ENCODE measurements around the gene CCDC88A. TPM values are rescaled to one million over a fixed set of nuclear protein-coding genes. Genes with fewer than 3 reads are reported as not detected.
"Not testable (repeated sequence)": the region's sequence is repeated elsewhere in the genome, so short reads cannot be mapped to it uniquely, and the experiment has no call there.

CCDC88A gene
- total and polyA plus RNA-seq, 2 donors (not counting 3 experiments of a cell fraction or from before 2014, with no cell fraction given) = 21.1 to 77.4 TPM

DNA sequence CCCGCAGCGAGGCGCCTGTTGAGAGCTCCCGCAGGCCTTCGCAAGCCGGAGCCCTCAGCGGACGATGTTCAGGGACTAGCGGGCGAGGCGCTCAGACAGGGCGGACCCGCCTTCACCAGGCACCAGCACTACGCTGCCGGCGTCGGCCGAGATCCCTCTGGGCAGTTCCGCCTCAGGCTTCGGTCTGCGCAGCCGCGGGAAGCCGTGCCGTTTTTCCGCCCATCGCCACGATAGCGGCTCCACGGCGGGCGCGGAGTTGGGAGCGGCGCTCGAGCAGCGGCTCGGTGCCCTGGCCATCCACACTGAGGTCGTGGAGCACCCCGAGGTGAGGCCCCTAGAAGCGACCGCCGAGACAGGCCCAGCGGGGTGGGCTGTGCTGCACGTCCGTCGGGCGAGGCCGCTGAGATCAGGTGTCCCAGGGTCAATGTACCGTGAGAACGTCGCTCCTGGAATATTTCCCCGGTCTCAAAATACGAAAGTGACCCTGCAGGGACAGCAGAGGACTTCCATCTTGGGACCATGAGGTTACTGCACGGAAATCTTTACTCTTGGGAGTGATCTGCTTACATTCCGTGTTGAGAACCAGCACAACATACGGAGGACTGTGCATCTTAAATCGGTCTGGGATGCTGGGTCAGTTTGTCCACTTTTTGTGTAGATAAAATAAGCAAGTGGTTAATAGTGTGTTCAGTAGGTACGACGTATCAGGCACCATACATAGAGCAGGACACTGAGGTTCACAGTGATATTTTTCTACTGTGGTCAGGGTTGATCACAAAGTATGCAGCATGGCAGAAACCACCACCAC is 137.3 kb downstream of the CCDC88A start:
- CTCF ChIA-PET = interaction anchor here (0.8 to 1.0 kb wide), 2 partner anchors 11 to 28 kb away, joined by 3 read pairs; no protein-coding TSS in a partner anchor
- BruUV-seq (replicated peaks) = TSS peak; percentile 69

DNA sequence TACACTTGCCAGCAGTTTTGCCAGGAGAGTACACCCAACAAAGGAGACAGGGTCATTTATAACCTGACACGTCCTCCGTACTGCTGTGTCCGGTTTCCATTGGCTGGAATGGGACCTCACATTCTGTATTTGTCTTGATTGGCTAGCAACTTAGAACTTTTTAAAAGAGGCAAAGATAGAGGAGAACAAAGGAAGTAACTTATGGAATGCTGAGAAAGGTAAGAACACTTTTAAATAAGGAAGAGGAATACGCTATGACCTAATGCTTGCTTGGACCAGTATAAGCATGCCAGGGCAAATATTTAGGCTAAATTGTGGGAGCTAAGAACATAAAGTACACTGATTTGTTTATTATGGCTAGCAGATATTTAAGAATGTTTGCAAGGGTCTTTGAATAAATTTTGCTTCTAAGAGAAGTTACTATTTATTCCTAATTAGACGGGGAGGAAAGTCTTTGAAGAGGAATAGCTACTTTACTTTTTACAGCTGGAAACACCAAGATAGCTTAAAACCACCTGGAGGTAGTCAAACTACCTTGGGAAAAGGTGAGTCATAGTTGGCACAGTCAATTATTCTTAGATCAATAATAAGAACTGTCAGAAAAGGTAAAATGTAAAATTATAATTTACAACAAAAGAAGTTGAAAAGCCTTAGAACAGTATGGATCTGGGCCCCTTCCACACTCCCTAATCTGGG is 138.7 kb downstream of the CCDC88A start:
- FAIRE-seq; DNase-seq (ENCODE audit: low read depth, low spot score); H2AFZ ChIP-seq (ENCODE audit: low read depth, low read length); H3K27me3 ChIP-seq (ENCODE audit: control insufficient read depth in 2 of 2, insufficient read depth in 2 of 2, low read length in 2 of 2); H3K9me1 ChIP-seq (replicated peaks; ENCODE audit: control insufficient read depth, extremely low read depth, insufficient read depth, low read length); intact Hi-C loops (cut with micrococcal nuclease); dilution Hi-C loops (cut with MboI; ENCODE audit: extremely low pct_ligation_motif_present, low sequenced_read_pairs); H3K4me1 ChIP-seq (ENCODE audit: control insufficient read depth, extremely low read depth, insufficient read depth, low read length); H3K4me2 ChIP-seq (ENCODE audit: insufficient read depth, low read length); H3K9ac ChIP-seq (replicated peaks; ENCODE audit: extremely low read depth, insufficient read depth, low read length); H4K20me1 ChIP-seq (replicated peaks; ENCODE audit: control insufficient read depth, extremely low read depth, insufficient read depth, low read length); H3K27ac ChIP-seq (ENCODE audit: insufficient read depth, low read depth, low read length); H3K79me2 ChIP-seq (ENCODE audit: control insufficient read depth, insufficient read depth, low read length); BruUV-seq (replicated peaks); H3K36me3 ChIP-seq (ENCODE audit: control insufficient read depth in 2 of 2, extremely low read depth in 1 of 2, insufficient read depth in 2 of 2, low read length in 2 of 2); H3K9me3 ChIP-seq (replicated peaks; ENCODE audit: control insufficient read depth, insufficient read depth, low read length); H3K4me3 ChIP-seq (replicated peaks in 1 of 3; ENCODE audit: insufficient read depth in 1 of 3, low read depth in 1 of 3, low read length in 3 of 3): not testable (repeated sequence)
- ChIA-PET POLR2A (interaction anchor here (1.1 kb wide), 1 partner anchor 13 kb away, joined by 4 read pairs; no protein-coding TSS in a partner anchor), CTCF (interaction anchor here (0.8 kb wide), 1 partner anchor 29 kb away, joined by 3 read pairs; no protein-coding TSS in a partner anchor)

More for the DNA sequence above, 137.3 kb downstream of the CCDC88A start:
- Histone ChIP-seq H3K36me3 (ENCODE audit: control insufficient read depth in 2 of 2, extremely low read depth in 1 of 2, insufficient read depth in 2 of 2, low read length in 2 of 2) (no peaks in the 10 kb centered on the region), H3K79me2 (ENCODE audit: control insufficient read depth, insufficient read depth, low read length) (no peaks in the 10 kb centered on the region), H3K4me1 (ENCODE audit: control insufficient read depth, extremely low read depth, insufficient read depth, low read length) (no peaks in the 10 kb centered on the region), H3K4me2 (ENCODE audit: insufficient read depth, low read length) (peak overlapping the region; percentile 94), H3K27me3 (ENCODE audit: control insufficient read depth in 2 of 2, insufficient read depth in 2 of 2, low read length in 2 of 2) (no peaks in the 10 kb centered on the region), H3K27ac (ENCODE audit: insufficient read depth, low read depth, low read length) (peak overlapping the region; percentile 49), H4K20me1 (replicated peaks; ENCODE audit: control insufficient read depth, extremely low read depth, insufficient read depth, low read length) (no peaks in the 10 kb centered on the region), H3K4me3 (replicated peaks in 1 of 3; ENCODE audit: insufficient read depth in 1 of 3, low read depth in 1 of 3, low read length in 3 of 3) (peak overlapping the region; percentile 52 to 89 (median 77)), H3K9me1 (replicated peaks; ENCODE audit: control insufficient read depth, extremely low read depth, insufficient read depth, low read length) (no peaks in the 10 kb centered on the region), H3K9ac (replicated peaks; ENCODE audit: extremely low read depth, insufficient read depth, low read length) (peak overlapping the region; percentile 89), H2AFZ (ENCODE audit: low read depth, low read length) (peak overlapping the region; percentile 89), H3K9me3 (replicated peaks; ENCODE audit: control insufficient read depth, insufficient read depth, low read length) (no peaks in the 10 kb centered on the region)
- DNase-seq (ENCODE audit: low read depth, low spot score) (peak; percentile 92), FAIRE-seq (peak; percentile 83)
- dilution Hi-C loops (cut with MboI; ENCODE audit: extremely low pct_ligation_motif_present, low sequenced_read_pairs) (no loop called here), intact Hi-C loops (cut with micrococcal nuclease) (loop anchor here (1.0 kb wide), 2 partner anchors 13 to 138 kb away; partner anchors contain the start of gene MTIF2)
- TF ChIP-seq POLR2A (IDR thresholded peaks at IDR 0.05; ENCODE audit: low read depth, low read length) (peak; percentile 98), POLR2AphosphoS5 (IDR thresholded peaks at IDR 0.05; ENCODE audit: insufficient read depth, low read depth, low read length) (peak; percentile 98), EZH2 (IDR thresholded peaks at IDR 0.05; ENCODE audit: borderline replicate concordance, low read depth, low read length, severe bottlenecking) (no peak)
- POLR2A ChIA-PET = interaction anchor here (0.6 to 1.1 kb wide), 2 partner anchors 14 to 217 kb away, joined by 3 to 4 read pairs; no protein-coding TSS in a partner anchor

DNA sequence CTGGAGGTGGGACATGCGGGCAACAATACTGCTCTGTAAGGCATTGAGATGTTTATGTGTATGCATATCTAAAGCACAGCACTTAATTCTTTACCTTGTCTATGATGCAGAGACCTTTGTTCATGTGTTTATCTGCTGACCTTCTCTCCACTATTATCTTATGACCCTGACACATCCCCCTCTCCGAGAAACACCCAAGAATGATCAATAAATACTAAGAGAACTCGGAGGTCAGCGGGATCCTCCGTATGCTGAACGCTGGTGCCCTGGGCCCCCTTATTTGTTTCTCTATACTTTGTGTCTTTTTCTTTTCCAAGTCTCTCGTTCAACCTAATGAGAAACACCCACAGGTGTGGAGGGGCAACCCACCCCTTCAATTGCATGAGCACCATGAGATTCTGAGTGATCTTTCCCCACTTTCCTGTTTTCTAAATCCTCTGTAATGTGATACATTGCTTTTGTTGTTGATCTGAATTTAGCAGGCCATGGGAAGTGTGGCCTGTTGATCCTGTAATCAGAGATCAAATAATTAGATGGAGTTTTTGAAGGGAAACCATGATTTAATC is 139.7 kb downstream of the CCDC88A start:
- POLR2A ChIA-PET; H3K79me2 ChIP-seq (ENCODE audit: control insufficient read depth, insufficient read depth, low read length); H3K4me3 ChIP-seq (replicated peaks in 1 of 3; ENCODE audit: insufficient read depth in 1 of 3, low read depth in 1 of 3, low read length in 3 of 3); H3K4me1 ChIP-seq (ENCODE audit: control insufficient read depth, extremely low read depth, insufficient read depth, low read length); H3K27me3 ChIP-seq (ENCODE audit: control insufficient read depth in 2 of 2, insufficient read depth in 2 of 2, low read length in 2 of 2); DNase-seq (ENCODE audit: low read depth, low spot score); H3K9me3 ChIP-seq (replicated peaks; ENCODE audit: control insufficient read depth, insufficient read depth, low read length); FAIRE-seq; H3K9me1 ChIP-seq (replicated peaks; ENCODE audit: control insufficient read depth, extremely low read depth, insufficient read depth, low read length); H3K27ac ChIP-seq (ENCODE audit: insufficient read depth, low read depth, low read length); intact Hi-C loops (cut with micrococcal nuclease); BruUV-seq (replicated peaks); H2AFZ ChIP-seq (ENCODE audit: low read depth, low read length); CTCF ChIA-PET; H3K9ac ChIP-seq (replicated peaks; ENCODE audit: extremely low read depth, insufficient read depth, low read length); dilution Hi-C loops (cut with MboI; ENCODE audit: extremely low pct_ligation_motif_present, low sequenced_read_pairs); H4K20me1 ChIP-seq (replicated peaks; ENCODE audit: control insufficient read depth, extremely low read depth, insufficient read depth, low read length); H3K36me3 ChIP-seq (ENCODE audit: control insufficient read depth in 2 of 2, extremely low read depth in 1 of 2, insufficient read depth in 2 of 2, low read length in 2 of 2); H3K4me2 ChIP-seq (ENCODE audit: insufficient read depth, low read length): not testable (repeated sequence)

All from endothelial cell of umbilical vein (primary cell).